Heart right ventricle (tissue), 16 donors: ENCODE results near the gene MUC5AC. TPM values are rescaled to one million over a fixed set of nuclear protein-coding genes. Genes with fewer than 3 reads are reported as not detected.

Experiments used
- ATAC-seq, 8 donors: fragments of 200-7000 bp; cut with Tn5 transposase; one replicate each; pipeline ENCODE4 v1.9.1; 2020; ENCODE audit warnings: mild to moderate bottlenecking in 8 of 8, moderate library complexity in 8 of 8, moderate number of reproducible peaks in 1 of 8
- DNase-seq, 2 donors: peaks; one replicate each; pipeline ENCODE4 v3.0.0-alpha.2; 2020
- H3K27ac ChIP-seq, 10 donors: fragments of 200-600 bp; sonication (generic) in 2 of 10; one replicate each; pipeline versions ENCODE4 v1.5.0 to v1.8.0; 2020 to 2022; ENCODE audit warnings: mild to moderate bottlenecking in 3 of 10
- H3K27me3 ChIP-seq, 7 donors: fragments of 200-600 bp; one replicate each; pipeline ENCODE4 v1.8.0; 2021 to 2022; ENCODE audit warnings: mild to moderate bottlenecking in 2 of 7
- H3K36me3 ChIP-seq, 9 donors: fragments of 200-600 bp; sonication (generic) in 1 of 9; one replicate each; pipeline versions ENCODE4 v1.5.0 to v1.8.0; 2020 to 2022; ENCODE audit warnings: mild to moderate bottlenecking in 2 of 9
- H3K4me1 ChIP-seq, 9 donors: fragments of 200-600 bp; sonication (generic) in 1 of 9; one replicate each; pipeline versions ENCODE4 v1.5.0 to v1.8.0; 2020 to 2022; ENCODE audit warnings: mild to moderate bottlenecking in 4 of 9
- H3K4me3 ChIP-seq, 10 donors: fragments of 200-600 bp; sonication (generic) in 2 of 10; one replicate each; pipeline versions ENCODE4 v1.5.0 to v1.8.0; 2020 to 2022; ENCODE audit warnings: mild to moderate bottlenecking in 7 of 10, moderate library complexity in 2 of 10
- H3K9me3 ChIP-seq, 11 donors: fragments of 200-600 bp in 10 of 11; sonication (generic) in 2 of 11; one replicate each; pipeline versions ENCODE4 v1.5.0 to v1.8.0; 2013 to 2022; ENCODE audit warnings: mild to moderate bottlenecking in 2 of 11, control low read depth in 1 of 11, moderate library complexity in 1 of 11
- CTCF ChIP-seq, 9 donors: fragments of 200-600 bp; sonication (generic) in 2 of 9; IDR thresholded peaks; one replicate each; pipeline versions ENCODE4 v1.5.0 to v1.8.0; 2021 to 2022; ENCODE audit warnings: antibody characterized with exemption in 9 of 9, mild to moderate bottlenecking in 5 of 9, moderate library complexity in 1 of 9
- WGBS, 2 donors: extraction: QIAGEN DNeasy Blood & Tissue Kit; methylation state at CpG; one replicate each; pipeline ENCODE4 v1.1.7; 2013; ENCODE audit warnings: inconsistent platforms in 1 of 2; 5-methylcytosine and 5-hydroxymethylcytosine counted together
- intact Hi-C, 10 donors: fragments of 100-400 bp; cut with DNase I; formaldehyde crosslinking; loops; one replicate each; pipeline versions ENCODE4 v1.11.1 to v1.14.2; 2022
- polyA plus RNA-seq, 2 donors: library from polyadenylated mRNA; stranded (reverse); fragments of 200-250 nt; gene quantifications; one replicate each; pipeline ENCODE4 v1.2.3, GENCODE V29; 2013
- total RNA-seq, 10 donors: library from RNA; stranded (reverse); fragmentation: NEBNext Ultra II Directional in 3 of 10; extraction: Animal tissue kit (Norgen Biotek cat#: 25700) in 3 of 10; gene quantifications; one replicate each; pipeline versions ENCODE4 v1.2.1 to v1.2.4, GENCODE V29; 2021 to 2023
- donor health status: Arrhythmogenic right ventricular cardiomyopathy.
- donor health status: ischemic (EF 13 %, LVEDD 7.1; RV severe dilation, severe dysfunction).
- donor health status: healthy with polysubstance abuse.
- donor health status: DM: no; HTN: yes; CAD: no.
- donor health status: DM: no; HTN: no; CAD: no.
- donor health status: ischemic (EF 25% LVEDD 6.9; RV normal size, moderate dysfunction).
- donor health status: ischemic (EF 25% LVEDD 5.7; RV mildly dilated, moderate dysfunction).
- donor health status: healthy.
- donor health status: DM: yes; HTN: yes; CAD: no.
- donor health status: Ischemic cardiomyopathy.
- donor health status: ischemic (EF 35%, LVEDD 5.7; RV mildly dilated, moderate dysfunction).
- donor health status: nonischemic (EF 11% LVEDD 7.7; RV severe dilation, severe dysfunction).
- donor health status: DM: yes; HTN: yes; CAD: no.
- donor health status: PGD.
- donor health status: ischemic (EF 29% LVEDD 5.4; RV normal size, mild dysfunction).
- donor health status: nonischemic (EF 23%, LVEDD 6.1; RV moderate dilation, normal function).

MUC5AC gene
- total and polyA plus RNA-seq, 12 donors = not detected

GRCh38 chr11:1222491-1223345 is 65.0 kb downstream of the MUC5AC start, which contains the start of gene MUC5B:
Gene MUC5B (plus strand): TSS chr11:1223066. CDS start chr11:1223124, 58 bp downstream.
- no peak for TF ChIP-seq CTCF (IDR thresholded peaks at IDR 0.05)
- ATAC-seq = no peak
- peak in 1 of 2 donors; percentile 13 for DNase-seq
- Histone ChIP-seq H3K4me3 (no peak within 1 kb of the TSS), H3K9me3 (no peaks in the 10 kb centered on the region), H3K27me3 (peaks cover 7 to 95% (median 82%) of the 10 kb centered on the region in 7 donors), H3K4me1 (no peaks in the 10 kb centered on the region), H3K36me3 (no peaks in the 10 kb centered on the region), H3K27ac (no peak within 1 kb of the TSS)
- 71 to 77% methylated on average over 35 to 36 of the region's 36 CpGs for WGBS, 2 donors
- intact Hi-C loops = no loop called here

- 69 to 71% methylated on average over 21 to 22 of the region's 22 CpGs for WGBS, 2 donors
- peaks cover 7 to 96% (median 85%) of the 10 kb centered on the region in 7 donors for H3K27me3 ChIP-seq
These were observed 65.8 kb downstream of the MUC5AC start for GRCh38 chr11:1223346-1224110.

GRCh38 chr11:1224111-1224490 is 66.3 kb downstream of the MUC5AC start:
- Histone ChIP-seq H3K36me3 (no peaks in the 10 kb centered on the region), H3K4me1 (no peaks in the 10 kb centered on the region), H3K9me3 (no peaks in the 10 kb centered on the region), H3K27me3 (peaks cover 6 to 96% (median 83%) of the 10 kb centered on the region in 7 donors), H3K4me3 (no peak overlapping the region), H3K27ac (no peak overlapping the region)
- no peak for DNase-seq
- intact Hi-C loops = no loop called here
- 32 to 37% methylated on average over 7 of the region's 7 CpGs for WGBS, 2 donors
- no peak for ATAC-seq
- no peak for TF ChIP-seq CTCF (IDR thresholded peaks at IDR 0.05)

More at GRCh38 chr11:1223346-1224110, 65.8 kb downstream of the MUC5AC start:
- no peaks in the 10 kb centered on the region for H3K36me3 ChIP-seq
- ATAC-seq (no peak), DNase-seq (peak in 1 of 2 donors; percentile 3)
- H3K4me3 ChIP-seq = no peak overlapping the region
- no peaks in the 10 kb centered on the region for H3K4me1 ChIP-seq
- H3K9me3 ChIP-seq = no peaks in the 10 kb centered on the region
- no peak overlapping the region for H3K27ac ChIP-seq
- TF ChIP-seq CTCF (IDR thresholded peaks at IDR 0.05) = no peak
- intact Hi-C loops = no loop called here
